Measurements from ENCODE around the gene TRPC6.

DNA sequence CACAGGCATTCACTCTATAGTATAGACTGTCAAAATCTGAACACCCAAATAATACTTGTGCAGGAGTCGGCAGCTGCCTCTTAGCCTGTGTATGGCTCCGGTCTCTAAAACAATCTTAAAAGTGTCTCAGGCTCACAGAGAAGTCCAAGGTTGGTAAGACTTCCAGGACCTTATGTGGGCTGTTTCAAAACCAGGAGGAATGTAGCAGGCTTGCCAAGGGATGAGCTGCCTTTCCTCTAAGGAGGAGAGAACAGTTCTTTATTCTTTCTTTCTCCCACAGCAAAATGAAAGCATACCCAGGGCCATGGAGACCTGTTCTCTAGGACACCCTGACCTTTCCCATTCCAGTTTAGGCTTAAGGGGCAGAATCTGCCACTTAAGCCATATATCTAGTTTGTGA lies 176.5 kb downstream of the TRPC6 start:
- TF ChIP-seq, protein P1, sequence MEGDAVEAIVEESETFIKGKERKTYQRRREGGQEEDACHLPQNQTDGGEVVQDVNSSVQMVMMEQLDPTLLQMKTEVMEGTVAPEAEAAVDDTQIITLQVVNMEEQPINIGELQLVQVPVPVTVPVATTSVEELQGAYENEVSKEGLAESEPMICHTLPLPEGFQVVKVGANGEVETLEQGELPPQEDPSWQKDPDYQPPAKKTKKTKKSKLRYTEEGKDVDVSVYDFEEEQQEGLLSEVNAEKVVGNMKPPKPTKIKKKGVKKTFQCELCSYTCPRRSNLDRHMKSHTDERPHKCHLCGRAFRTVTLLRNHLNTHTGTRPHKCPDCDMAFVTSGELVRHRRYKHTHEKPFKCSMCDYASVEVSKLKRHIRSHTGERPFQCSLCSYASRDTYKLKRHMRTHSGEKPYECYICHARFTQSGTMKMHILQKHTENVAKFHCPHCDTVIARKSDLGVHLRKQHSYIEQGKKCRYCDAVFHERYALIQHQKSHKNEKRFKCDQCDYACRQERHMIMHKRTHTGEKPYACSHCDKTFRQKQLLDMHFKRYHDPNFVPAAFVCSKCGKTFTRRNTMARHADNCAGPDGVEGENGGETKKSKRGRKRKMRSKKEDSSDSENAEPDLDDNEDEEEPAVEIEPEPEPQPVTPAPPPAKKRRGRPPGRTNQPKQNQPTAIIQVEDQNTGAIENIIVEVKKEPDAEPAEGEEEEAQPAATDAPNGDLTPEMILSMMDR (IDR thresholded peaks at IDR 0.05 in 4 of 5, conservative IDR thresholded peaks at IDR 0.05 in 1 of 5), result no peak
- no peak for TF ChIP-seq POLR2A (IDR thresholded peaks at IDR 0.05)
